ENCODE measurements around the gene FAM13A.
"Not testable (repeated sequence)": the region's sequence is repeated elsewhere in the genome, so short reads cannot be mapped to it uniquely, and the experiment has no call there.

The FAM13A gene

GRCh38 chr4:88892646-88893045 is 164.3 kb downstream of the FAM13A start:
- DNase-seq, result no peak

GRCh38 chr4:88891636-88892035 is 165.3 kb downstream of the FAM13A start:
- DNase-seq, result no peak

DNA sequence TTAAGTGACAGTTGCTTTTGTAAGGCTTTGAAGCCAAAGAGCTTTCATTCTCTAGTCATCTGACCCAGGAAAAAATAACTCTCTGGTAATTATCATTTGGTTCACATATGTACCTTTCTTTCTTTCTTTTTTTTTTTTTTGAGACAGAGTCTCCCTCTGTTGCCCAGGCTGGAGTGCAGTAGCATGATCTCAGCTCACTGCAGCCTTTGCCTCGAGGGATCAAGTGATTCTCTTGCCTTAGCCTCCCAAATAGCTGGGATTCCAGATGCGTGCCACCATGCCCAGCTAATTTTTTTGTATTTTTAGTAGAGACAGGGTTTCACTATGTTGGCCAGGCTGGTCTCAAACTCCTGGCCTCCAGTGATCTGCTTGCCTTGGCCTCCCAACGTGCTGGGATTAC is 169.6 kb downstream of the FAM13A start:
- DNase-seq, result not testable (repeated sequence)

- no peak for DNase-seq
Observed at GRCh38 chr4:88881227-88881569, 175.8 kb downstream of the FAM13A start.

DNA sequence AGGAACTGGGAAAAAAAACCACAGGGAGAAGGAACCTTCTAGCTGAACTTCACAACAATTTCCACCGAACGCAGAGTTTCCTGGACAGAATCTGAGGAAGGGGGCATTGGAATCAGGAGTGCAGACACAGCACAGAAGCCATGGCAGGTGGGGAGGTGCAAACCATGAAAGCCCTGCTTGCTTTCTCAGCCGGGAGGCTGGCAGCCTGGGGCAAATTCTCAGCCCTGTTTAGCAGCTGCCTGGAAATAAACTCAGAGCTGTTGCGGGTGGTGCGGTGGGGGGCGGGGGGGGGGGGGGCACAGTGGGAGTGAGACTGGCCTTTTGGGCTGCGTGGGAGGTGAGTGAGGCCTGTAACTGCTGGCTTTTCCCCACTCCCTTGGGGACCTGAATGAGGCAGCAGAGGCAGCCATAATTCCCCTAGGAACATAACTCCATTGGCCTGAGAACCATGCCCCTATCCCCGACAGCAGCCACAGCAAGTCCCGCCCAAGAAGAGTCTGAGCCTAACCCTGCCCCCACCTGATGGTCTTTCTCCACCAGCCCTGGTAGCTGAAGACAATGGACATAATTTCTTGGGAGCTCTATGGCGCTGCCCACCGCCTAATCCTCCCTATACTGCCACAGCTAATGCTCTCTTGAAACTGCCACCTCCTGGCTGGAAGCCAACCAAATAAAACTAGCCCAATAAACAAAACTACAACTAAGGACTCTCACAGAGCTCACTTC is 176.3 kb downstream of the FAM13A start:
- no peak for DNase-seq

GRCh38 chr4:88879991-88880390 is 177.0 kb downstream of the FAM13A start:
- no peak for DNase-seq

DNA sequence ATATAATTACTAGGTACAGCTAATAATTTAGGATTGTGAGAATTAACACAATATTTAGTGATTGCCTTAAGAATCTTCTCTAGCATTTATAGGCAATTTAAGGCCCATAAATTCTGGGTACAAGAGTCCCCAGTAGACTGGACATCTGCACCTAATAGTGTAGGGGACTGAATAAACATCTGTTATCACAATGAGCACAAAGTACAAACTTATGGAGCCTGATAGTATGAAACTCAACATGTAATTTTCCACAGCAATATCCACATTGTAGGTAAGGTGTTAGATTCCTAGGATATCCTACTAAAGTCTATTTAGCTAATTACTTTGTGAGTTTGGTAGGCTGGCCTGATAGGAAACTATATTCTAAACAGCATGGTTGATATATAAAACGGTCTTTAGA is 178.3 kb downstream of the FAM13A start:
- no peak for DNase-seq

DNA sequence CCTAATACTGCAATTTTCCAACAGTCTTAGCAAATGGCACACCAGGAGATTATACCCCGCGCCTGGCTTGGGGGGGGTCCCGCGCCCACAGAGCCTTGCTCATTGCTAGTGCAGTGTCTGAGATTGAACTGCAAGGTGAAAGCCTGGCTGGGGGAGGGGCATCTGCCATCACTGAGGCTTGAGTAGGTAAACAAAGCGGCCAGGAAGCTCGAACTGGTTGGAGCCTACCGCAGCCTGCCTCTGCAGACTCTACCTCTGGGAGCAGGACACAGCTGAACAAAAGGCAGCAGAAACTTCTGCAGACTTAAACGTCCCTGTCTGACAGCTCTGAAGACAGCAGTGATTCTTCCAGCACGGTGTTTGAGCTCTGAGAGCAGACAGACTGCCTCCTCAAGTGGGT is 186.6 kb downstream of the FAM13A start:
- DNase-seq, result no peak

DNA sequence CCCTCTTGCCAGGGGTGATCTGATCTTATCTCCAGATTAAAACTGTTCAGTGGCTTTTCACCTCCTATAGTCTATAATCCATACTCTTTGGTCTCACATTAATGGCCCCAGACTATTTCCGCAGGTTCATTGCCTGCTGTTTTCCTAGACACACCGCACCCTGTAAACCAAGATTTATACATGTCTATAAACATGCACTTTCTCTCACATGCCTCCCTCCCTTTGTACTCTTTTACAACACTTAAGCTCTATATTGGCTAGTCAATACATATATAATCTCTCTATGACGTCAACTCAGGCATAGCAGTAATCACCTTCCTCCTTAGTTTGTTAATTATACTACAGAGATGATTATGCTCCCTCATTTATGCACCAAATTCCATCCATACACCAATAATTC is 188.5 kb downstream of the FAM13A start:
- DNase-seq, result no peak

GRCh38 chr4:88866862-88867550 is 190.0 kb downstream of the FAM13A start:
- DNase-seq, result no peak

DNA sequence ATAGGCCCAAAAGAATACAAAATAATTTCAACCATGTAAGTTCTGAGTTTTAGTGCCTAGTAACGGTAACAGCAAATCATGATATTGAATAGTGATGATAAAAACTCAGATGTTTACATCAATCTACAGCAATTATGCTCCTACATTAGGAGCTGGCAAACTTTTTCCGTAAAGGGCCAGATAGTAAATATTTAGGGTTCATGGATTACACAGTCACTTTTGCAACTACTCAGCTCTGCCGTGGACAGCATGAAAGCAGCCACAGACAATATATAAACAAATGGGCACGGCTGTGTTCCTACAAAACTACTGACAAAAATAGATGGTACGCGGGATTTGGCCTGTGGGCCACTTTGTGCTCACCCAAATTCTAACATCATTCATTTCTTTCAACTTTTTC is 191.5 kb downstream of the FAM13A start:
- no peak for DNase-seq

DNA sequence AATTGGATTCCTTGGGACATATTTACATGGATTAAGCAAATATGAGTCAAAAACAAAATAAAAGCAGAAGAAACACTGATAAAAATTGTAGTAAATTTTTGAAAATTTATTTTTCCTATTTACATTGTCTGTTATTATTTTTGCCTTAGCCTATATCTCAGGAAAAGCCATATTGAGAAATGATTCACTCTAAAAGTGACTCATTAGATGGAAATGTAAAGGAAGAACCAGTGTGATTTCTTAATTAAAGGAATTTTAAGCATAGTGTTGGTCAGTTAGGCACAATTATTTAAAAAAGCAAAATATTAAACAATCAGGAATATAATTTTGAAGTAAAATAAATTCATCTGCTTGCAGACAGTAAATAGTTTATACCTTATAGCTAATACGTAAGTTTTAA is 191.9 kb downstream of the FAM13A start:
- no peak for DNase-seq

DNA sequence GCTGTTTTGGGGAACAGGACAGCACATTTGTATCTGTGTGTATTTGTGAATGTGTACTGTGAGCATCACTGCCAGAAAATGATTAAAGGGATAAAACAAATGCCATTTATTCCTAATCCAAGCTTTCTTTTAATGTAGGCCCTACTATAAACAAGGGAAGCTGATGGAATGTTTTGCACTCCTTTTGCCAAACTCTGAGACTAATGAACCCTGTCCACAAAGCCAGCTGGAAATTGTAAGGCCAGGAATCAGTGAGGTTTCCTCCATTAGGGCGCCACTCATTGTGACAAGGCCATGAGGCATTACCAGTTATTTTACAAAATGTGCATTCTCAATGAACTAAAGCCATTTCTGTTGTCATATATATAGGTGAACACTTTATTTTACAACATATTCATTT is 196.4 kb downstream of the FAM13A start:
- DNase-seq, result no peak

GRCh38 chr4:88859191-88859812 is 197.7 kb downstream of the FAM13A start:
- DNase-seq, result no peak

DNA sequence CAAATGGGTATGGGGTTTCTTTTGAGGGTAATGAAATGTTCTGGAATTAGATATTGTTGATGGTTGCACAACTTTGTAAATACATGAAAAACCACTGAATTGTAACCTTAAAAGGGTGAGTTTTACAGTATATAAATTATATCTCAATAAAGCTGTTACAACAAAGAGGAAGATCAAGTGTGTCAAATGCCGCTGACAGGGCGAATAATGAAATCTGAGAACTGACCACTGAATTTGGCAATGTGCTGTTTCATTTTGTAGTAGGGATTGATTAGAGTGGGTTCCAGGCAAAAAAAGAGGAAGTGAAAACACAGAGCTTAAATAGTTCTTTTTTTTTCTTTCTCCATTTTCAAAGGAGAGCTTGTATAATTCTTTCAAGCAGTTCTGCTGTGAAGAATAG is 198.2 kb downstream of the FAM13A start:
- DNase-seq, result peak; percentile 25

GRCh38 chr4:88857588-88857987 is 199.4 kb downstream of the FAM13A start:
- DNase-seq, result no peak

GRCh38 chr4:88854481-88854880 is 202.5 kb downstream of the FAM13A start:
- no peak for DNase-seq

- not testable (repeated sequence) for DNase-seq
Observed at GRCh38 chr4:88853583-88853982, 203.4 kb downstream of the FAM13A start.

DNA sequence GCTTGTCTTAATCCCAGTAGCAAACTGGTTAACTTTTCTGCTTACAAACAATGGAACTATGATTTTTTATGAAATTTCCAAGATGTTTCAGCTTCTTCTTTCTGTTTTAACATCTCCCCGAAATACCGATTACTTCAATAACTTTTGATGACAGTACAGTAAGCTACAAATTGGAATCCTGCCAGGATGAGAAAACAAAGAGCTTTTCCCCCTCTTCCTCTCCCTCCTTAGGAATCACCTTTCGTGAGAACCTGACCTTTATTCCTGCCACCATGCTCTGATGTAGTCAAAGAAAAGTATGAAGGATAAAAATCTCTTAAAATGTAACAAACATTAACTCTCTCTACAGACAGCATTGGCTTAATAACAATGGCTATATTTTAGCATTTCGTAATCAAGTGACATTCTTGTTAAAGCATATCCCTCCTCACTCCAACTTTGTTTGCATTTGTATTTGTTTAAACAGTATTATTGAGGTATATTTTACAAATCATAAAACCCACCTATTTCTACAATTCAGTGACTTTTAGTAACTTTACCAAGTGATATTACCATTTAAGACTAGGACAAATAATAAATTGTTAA is 210.7 kb downstream of the FAM13A start:
- no peak for DNase-seq

GRCh38 chr4:88843067-88843685 is 213.8 kb downstream of the FAM13A start:
- DNase-seq, result no peak

GRCh38 chr4:88841635-88842034 is 215.3 kb downstream of the FAM13A start:
- DNase-seq, result no peak

GRCh38 chr4:88836216-88836615 is 220.8 kb downstream of the FAM13A start:
- no peak for DNase-seq

GRCh38 chr4:88831031-88831430 is 226.0 kb downstream of the FAM13A start:
- no peak for DNase-seq

DNA sequence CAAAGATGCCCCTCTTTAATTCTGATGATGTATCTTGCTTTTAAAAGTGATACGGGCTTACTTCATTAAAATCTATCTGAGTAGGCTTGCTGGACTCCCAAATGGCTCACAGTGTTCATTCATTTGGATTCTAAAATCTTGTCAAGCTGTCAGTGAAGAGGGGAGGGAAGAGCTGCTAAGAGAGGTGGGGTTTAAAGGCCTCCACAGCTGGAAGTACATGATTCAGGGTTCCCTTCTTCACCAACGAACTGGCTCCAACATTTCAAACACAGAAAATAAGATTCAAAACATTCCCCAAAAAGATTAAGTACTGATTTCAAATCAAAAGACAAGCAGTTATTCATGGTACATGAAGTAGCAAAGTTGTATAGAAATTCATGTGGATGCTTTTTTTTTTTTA is 226.4 kb downstream of the FAM13A start:
- no peak for DNase-seq
